HG02610 (cell line): ENCODE measurements around the gene DDX20.

Source experiments
- ATAC-seq: cut with Tn5 transposase; IDR thresholded peaks from one replicate; pipeline ENCODE4 v1.9.1; 2021; ENCODE audit warnings: mild to moderate bottlenecking, moderate library complexity; ENCODE audit not compliant: unreplicated experiment

The DDX20 gene

GRCh38 chr1:111746614-111746999 lies 9.1 kb upstream of the DDX20 start:
- ATAC-seq, result no peak

GRCh38 chr1:111747282-111747734 lies 8.4 kb upstream of the DDX20 start:
- ATAC-seq, result peak; percentile 48

- no peak for ATAC-seq
These were observed 7.8 kb upstream of the DDX20 start for GRCh38 chr1:111747947-111748346.

DNA sequence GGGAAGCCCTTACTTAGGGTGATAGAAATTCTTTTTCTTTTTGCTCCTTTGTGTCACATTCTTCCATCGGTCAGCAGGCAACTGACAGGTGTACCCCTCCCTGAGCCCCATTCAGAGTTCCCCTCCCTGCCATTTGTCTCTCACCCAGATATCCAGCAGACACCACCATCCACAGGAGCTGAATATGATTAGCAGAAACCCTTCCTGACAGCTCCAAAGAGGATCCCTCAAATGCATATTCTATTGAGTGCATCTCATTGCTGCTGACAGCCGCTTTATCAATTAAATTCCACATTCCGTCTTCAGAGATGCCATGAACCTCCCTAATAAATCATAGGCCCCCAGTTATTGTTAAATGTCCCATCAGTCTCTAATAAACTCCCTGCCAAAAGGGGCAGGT lies 6.1 kb upstream of the DDX20 start:
- ATAC-seq, result no peak

DNA sequence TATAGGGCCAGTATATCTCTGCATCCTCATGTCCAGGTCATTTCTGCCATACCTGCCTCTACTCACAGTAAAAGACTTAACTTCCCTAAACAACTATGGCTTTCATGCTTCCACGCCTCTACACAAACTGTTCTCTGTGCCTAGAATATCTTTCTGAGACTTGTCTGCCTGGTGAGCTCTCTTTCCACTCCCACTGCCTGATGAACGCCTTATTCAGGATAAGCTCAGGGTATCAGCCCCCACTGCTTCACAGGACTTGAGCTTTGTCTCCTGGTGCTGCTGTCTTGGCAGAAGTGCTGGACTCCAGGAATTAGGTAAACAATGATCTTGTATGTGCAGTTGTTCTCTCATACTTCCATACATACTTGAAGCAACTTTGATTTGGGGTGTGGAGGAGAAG lies 4.8 kb upstream of the DDX20 start:
- ATAC-seq, result no peak

DNA sequence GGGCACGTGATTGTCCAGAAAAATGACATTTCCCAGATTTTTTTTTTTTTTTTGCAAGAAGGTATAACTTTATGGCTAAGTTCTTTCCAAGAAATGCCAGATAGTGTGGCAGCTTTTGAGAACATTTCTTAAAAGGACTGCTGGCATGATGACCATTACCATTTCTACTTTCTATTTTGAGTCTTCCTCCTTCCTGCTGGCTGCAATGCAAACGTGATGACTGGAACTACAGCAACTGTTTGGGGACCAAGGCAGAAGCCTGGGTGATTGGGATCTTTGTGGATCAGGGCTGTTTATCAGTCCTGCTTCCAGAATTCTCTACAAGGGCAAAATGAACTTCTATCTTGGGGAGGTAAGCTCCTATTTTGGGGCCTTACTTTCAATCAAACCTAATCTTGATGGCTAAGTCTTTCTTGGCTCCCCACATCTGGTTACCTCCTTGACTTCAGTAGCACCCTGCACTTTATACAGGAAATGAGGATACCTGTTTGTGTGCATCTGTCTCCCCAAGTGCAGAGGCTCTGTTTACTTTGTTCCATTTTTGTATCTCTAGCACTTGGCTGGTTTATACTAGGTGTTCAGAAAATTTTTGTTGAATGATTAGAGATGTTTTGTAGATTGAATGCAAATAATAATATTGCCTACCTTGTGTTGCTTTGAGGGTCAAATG lies 3.7 kb upstream of the DDX20 start:
- no peak for ATAC-seq

DNA sequence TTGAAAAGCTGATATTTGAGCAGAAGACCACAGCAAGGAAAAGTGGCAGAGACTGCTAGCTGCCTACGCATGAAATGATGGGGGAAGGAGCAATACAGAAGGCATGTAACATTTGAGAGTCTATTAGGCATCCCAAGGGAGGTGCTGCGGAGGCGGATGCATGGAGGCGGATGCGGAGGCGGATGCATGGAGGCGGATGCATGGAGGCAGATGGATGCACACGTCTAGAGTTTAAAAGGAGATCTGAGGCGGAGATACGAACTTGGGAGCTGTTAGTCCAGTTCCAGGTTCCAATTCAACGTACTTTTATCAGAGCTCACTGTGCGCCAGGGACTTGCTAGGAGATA lies 744 bp upstream of the DDX20 start:
- peak; percentile 6 for ATAC-seq

- ATAC-seq, result peak; percentile 3
These were observed 418 bp downstream of the DDX20 start for GRCh38 chr1:111756124-111756513.

- ATAC-seq, result no peak
These were observed 2.7 kb downstream of the DDX20 start for GRCh38 chr1:111758373-111758772.

DNA sequence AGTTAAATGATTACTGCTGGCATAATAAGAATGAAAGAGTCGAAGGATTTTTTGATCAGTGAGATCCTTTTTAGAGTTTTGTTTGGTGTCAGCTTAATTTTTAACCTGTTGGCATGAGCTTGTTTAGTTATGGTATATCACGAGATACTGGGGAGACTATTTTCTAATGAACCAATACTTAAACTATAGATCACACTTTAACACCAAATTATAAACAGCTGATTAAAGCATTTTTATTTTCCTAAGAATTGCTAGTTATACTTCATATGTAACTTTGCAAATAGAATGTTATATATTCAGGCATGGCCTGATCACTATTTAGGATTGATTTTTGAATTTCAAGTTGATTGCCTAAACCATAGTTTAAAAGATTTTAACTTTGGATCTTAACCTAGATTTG lies 6.0 kb downstream of the DDX20 start:
- ATAC-seq, result no peak

GRCh38 chr1:111762332-111762731 lies 6.6 kb downstream of the DDX20 start:
- no peak for ATAC-seq

DNA sequence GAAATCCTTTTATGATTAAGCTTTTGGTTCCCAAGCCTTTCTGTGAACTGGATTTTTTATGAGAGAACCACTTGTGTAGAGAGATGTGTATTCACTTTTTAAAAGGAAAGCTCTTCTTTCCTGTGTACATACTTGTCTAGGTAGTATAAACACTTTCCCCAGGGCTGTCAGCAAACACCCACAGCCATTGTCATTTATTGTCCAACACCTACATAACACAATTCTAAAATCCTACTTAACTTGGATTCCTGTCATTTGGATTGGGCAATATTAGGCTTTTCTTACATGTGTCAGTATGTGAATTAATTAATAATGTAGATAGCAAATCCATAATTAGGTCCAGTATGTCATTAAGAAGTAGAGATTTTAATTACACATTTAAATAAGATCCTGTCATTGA lies 12.3 kb downstream of the DDX20 start:
- ATAC-seq, result no peak

- ATAC-seq, result no peak
These were observed 12.9 kb downstream of the DDX20 start for GRCh38 chr1:111768625-111769024.

DNA sequence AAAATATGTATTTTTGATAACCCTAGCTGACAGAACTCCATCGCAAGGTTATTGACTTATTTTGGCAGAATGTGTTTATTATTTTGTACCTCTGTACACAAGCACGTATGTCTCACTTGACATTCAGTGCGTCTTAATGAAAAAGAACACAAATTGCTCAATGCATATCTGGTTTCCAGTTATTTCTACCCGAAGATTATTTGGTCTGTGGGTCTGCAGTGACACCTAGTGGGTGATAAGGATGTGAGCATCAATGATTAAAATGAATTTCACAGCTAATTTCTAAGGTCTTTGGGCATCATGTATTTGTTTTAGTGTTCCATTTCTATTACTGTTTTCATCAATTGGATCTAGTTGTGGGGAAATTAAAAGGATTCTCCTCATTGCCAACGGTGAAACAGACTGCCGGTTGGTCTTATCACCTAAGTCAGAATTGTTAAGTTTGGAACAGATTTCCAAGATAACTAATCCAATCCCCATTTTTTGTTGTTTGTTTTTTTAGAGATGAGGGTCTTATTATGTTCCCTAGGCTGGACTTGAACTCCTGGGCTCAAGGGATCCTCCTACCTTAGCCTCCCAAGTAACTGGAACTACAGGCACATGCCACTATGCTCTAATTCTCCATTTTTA lies 13.9 kb downstream of the DDX20 start:
- no peak for ATAC-seq

GRCh38 chr1:111770916-111771315 lies 15.2 kb downstream of the DDX20 start:
- no peak for ATAC-seq

- no peak for ATAC-seq
These were observed 20.3 kb downstream of the DDX20 start for GRCh38 chr1:111775966-111776365.

DNA sequence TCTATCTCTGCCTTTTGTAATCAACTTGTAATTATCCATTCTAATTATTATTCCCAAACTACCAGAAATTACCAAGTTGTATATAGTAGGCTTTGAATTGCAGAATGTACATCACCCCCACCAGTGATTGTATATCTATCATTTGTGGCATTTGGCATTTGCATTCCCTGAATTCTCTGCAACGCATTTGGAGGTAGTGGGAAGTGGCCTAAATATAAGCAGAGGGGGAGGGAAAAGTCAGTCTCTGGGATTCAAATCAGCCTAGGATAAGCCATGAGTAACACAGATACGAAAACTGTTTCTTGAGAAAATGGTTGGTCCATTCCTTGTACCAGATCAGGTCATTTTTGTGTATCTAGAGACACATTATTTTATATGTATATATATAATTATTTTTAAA lies 20.7 kb downstream of the DDX20 start:
- ATAC-seq, result no peak

DNA sequence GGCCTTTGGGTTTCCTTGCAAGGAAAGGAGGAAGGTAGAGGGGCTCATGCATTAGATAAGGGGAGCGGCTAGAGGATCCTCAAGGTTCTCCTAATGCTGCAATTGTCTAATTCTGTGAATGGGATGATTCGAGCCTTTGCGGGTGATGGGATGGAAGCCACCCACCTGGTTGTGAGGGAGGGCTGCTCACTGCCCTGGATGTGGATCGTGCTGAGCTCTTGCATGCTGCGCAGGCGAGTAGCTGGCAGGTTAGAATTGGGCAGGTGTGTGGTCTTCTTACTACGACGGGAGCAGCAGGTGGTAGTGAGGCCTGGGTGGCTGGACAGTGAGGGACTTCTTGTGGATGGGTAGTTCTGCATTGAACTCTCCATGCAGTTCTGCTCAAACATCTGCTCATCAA lies 21.2 kb downstream of the DDX20 start:
- ATAC-seq, result no peak

DNA sequence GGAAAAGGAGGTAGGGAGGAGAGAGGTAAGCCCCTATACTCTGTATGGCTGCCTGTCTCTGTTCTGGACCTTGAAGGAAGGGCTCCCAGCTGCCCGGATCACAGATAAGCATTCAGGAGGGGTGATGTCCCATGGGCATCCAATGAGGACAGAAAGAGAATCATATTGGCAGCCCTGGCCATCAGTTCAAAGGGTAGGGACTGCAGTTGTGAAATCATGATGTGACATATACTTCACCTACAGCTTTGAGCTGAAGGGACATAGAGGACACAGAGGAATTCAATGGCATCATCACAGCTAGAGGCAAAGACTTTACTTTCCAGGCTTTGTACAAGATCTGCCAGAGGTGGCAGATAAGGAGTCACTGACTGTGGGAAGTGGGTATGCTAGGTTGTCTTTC lies 21.6 kb downstream of the DDX20 start:
- ATAC-seq, result no peak

DNA sequence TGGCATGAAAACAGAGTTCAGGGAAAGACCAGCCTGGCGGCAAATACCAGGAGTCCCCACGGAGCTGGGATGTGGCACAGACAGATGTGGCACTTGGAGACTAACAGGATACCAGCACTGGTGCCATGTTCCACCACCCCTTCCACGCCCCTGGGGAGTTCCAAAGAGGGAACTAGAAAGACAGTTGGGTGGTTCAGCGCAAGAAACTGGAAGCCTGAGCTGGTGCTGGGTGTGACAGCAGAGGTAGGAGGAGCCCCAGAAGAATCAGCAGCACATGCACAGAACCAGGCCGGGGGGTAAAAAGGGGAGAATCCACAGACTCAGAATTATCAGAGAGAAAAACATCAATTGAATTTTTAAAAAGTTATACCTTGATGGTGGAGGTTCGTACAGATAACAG lies 22.4 kb downstream of the DDX20 start:
- ATAC-seq, result no peak

DNA sequence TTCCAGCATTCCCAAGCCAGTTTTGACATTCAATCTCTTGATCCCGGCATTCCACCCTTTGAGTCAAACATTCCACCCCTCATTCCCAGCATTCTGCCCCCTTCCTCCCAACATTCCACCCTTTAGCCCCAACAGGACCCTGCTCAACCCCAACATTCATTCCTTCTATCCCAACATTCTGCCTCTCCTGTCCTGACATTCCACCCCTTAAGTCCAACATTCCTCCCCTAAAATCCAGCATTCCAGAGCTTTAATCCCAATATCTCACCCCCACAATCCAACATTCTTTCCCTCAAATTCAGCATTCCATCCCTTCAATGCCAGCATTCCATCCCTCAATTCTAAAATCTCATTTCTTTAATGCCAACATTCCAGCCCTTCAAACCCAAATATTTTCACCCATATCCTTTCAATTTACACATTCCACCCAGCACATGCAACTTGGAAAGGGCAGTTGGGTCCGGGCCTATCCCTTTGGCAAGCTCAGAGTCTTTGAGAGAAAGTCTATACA lies 22.9 kb downstream of the DDX20 start:
- no peak for ATAC-seq

DNA sequence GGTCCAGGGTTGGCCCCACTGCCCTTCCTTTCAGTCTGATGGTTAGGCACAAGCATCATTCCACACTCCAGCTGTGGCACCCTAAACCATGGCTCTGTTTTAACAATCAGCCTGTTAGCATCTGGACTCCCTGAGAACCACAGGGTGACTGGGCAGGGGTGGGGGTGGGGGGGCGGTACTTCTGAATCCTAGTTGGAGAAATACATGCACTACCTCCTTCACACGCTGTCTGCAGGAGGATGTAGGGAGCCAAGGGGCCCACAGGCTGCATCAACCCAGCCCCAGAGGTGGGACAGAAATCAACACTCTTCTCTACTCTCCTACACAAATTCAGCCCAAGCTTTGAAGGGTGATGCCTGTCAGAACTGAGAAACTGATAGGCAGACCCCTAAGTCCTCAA lies 23.8 kb downstream of the DDX20 start:
- ATAC-seq, result no peak
